Naive thymus-derived CD4-positive, alpha-beta T cell (primary cell): Measurements from ENCODE around the gene XPC. TPM values are rescaled to one million over a fixed set of nuclear protein-coding genes. Genes with fewer than 3 reads are reported as not detected.

Experiments
- ATAC-seq: fragments of 150-1000 bp; cut with Tn5 transposase; 2 replicates; pipeline ENCODE4 v1.10.0; 2021; ENCODE audit warnings: mild to moderate bottlenecking, moderate library complexity
- CTCF ChIA-PET: fragments of 350-600 bp; sonication (Branson Sonifier 250); formaldehyde crosslinking; loops from one replicate; lab custom pipeline; 2021; ENCODE audit warnings: antibody characterized with exemption; lab: Charles Lee
- POLR2A ChIA-PET: fragments of 350-600 bp; sonication (Branson Sonifier 250); formaldehyde crosslinking; loops from one replicate; lab custom pipeline; 2021; ENCODE audit warnings: antibody characterized with exemption, inconsistent platforms; lab: Charles Lee
- DNase-seq, 9 donors: peaks; one replicate each; pipeline versions ENCODE4 v3.0.0 to v3.0.0-alpha.2; 2020 to 2022; ENCODE audit warnings: mixed read lengths in 1 of 9
- H3K27ac ChIP-seq: one replicate; pipeline ENCODE4 v1.7.0; 2013; ENCODE audit warnings: mild to moderate bottlenecking, low read depth, low read length, moderate library complexity
- H3K27me3 ChIP-seq, 2 donors: one replicate each; pipeline ENCODE4 v1.7.0; 2013; ENCODE audit warnings: low read length in 2 of 2, mild to moderate bottlenecking in 2 of 2, moderate library complexity in 2 of 2; ENCODE audit not compliant: control insufficient read depth in 2 of 2, insufficient read depth in 2 of 2
- H3K36me3 ChIP-seq, 3 experiments: 1 replicate in 2 of 3; 2 replicates in 1 of 3; pipeline ENCODE4 v1.7.0; 2013; ENCODE audit warnings: low read length in 3 of 3, mild to moderate bottlenecking in 3 of 3, moderate library complexity in 1 of 3; ENCODE audit not compliant: insufficient read depth in 3 of 3, control insufficient read depth in 2 of 3
- H3K4me1 ChIP-seq, 2 donors: one replicate each; pipeline ENCODE4 v1.7.0; 2013; ENCODE audit warnings: low read length in 2 of 2, mild to moderate bottlenecking in 2 of 2, moderate library complexity in 1 of 2; ENCODE audit not compliant: control insufficient read depth in 2 of 2, insufficient read depth in 2 of 2
- H3K4me3 ChIP-seq: 2 replicates; pipeline ENCODE4 v1.7.0; 2013; ENCODE audit warnings: mild to moderate bottlenecking, low read length
- H3K9me3 ChIP-seq, 3 experiments: 1 replicate in 2 of 3; 2 replicates in 1 of 3; pipeline ENCODE4 v1.7.0; 2013; ENCODE audit warnings: low read length in 3 of 3; ENCODE audit not compliant: control insufficient read depth in 2 of 3
- H3K27ac Mint-ChIP-seq, 9 donors: one replicate each; pipeline ENCODE4 v1.8.0; 2020 to 2022; ENCODE audit warnings: mixed read lengths in 9 of 9, mild to moderate bottlenecking in 8 of 9, moderate library complexity in 5 of 9, inconsistent platforms in 2 of 9
- H3K27me3 Mint-ChIP-seq, 5 donors: one replicate each; pipeline ENCODE4 v1.8.0; 2021 to 2022; ENCODE audit warnings: mixed read lengths in 5 of 5, mild to moderate bottlenecking in 1 of 5
- H3K36me3 Mint-ChIP-seq, 5 donors: one replicate each; pipeline ENCODE4 v1.8.0; 2020 to 2022; ENCODE audit warnings: mixed read lengths in 5 of 5, mild to moderate bottlenecking in 3 of 5, inconsistent platforms in 1 of 5
- H3K4me1 Mint-ChIP-seq, 7 donors: one replicate each; pipeline ENCODE4 v1.8.0; 2020 to 2022; ENCODE audit warnings: mixed read lengths in 7 of 7, mild to moderate bottlenecking in 3 of 7, inconsistent platforms in 1 of 7
- H3K4me3 Mint-ChIP-seq, 10 donors: one replicate each; pipeline ENCODE4 v1.8.0; 2020 to 2022; ENCODE audit warnings: mild to moderate bottlenecking in 10 of 10, mixed read lengths in 10 of 10, moderate library complexity in 6 of 10, inconsistent platforms in 2 of 10
- H3K9me3 Mint-ChIP-seq, 11 donors: one replicate each; pipeline ENCODE4 v1.8.0; 2020 to 2022; ENCODE audit warnings: mixed read lengths in 11 of 11, mild to moderate bottlenecking in 4 of 11, inconsistent platforms in 1 of 11, moderate library complexity in 1 of 11
- intact Hi-C, 2 donors: fragments of 100-400 bp; cut with micrococcal nuclease; formaldehyde crosslinking; loops; one replicate each; pipeline ENCODE4 v1.15.1; 2023
- polyA plus RNA-seq, 2 donors: library from polyadenylated mRNA; unstranded; fragments of 300-500 nt; fragmentation: Illumina TruSeq; gene quantifications; one replicate each; pipeline ENCODE4 v1.2.3, GENCODE V29; 2021
- total RNA-seq, 6 experiments: library from RNA in 5 of 6; stranded (reverse) in 5 of 6; gene quantifications; 1 replicate in 5 of 6; 2 replicates in 1 of 6; pipeline ENCODE4 v1.2.3 and lab custom pipeline; 2021 to 2026

The XPC gene
- total and polyA plus RNA-seq, 7 experiments from 2014 or later = 50.0 to 94.8 (median 57.7) TPM

DNA sequence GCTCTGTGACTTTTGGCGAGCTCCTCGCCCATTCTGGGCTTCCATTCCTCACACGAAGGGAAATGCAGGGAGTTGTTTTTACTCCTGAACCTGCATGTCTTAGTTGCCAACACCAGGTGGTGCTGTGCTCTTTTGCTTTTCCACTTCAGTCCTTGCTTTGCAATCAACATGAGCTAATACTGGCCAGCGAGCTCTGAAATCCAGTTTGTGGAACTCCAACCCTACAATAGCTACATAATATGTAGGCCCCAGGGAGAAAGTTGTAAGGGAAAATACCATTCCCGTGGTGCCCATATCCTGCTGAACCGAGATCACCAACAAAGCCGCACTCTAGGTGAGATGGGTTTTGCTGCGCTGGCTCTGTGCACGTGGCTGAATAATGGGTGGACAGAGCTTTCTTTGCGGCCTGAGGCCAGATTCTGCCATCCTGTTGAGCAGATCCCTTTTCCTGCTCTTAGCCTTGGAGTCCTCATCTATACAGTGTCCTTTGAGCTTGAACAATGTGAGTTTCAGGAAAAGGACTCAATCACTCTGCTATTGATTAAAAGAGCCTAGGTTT lies 25.2 kb upstream of the XPC start:
- no peak overlapping the region for H3K27ac ChIP-seq
- H3K27me3 Mint-ChIP-seq = no peaks in the 10 kb centered on the region
- peak in 6 of 9 donors; percentile 27 to 41 (median 33) for DNase-seq
- H3K4me3 Mint-ChIP-seq = no peak overlapping the region
- intact Hi-C loops = loop anchor here (1.0 to 10.0 kb wide), 7 partner anchors 57 to 721 kb away; no protein-coding TSS in a partner anchor
- H3K36me3 Mint-ChIP-seq = peaks cover 0 to 13% (median 6%) of the 10 kb centered on the region in 5 donors
- peak overlapping the region in 4 of 9 donors; percentile 12 to 83 (median 55) for H3K27ac Mint-ChIP-seq
- peaks cover 0 to 5% of the 10 kb centered on the region in 2 donors for H3K4me1 ChIP-seq
- POLR2A ChIA-PET = interaction anchor here (0.6 to 0.9 kb wide), 2 partner anchors 10 to 307 kb away, joined by 3 read pairs; no protein-coding TSS in a partner anchor
- no peaks in the 10 kb centered on the region for H3K9me3 Mint-ChIP-seq
- peaks cover 0 to 18% (median 0%) of the 10 kb centered on the region in 3 experiments for H3K36me3 ChIP-seq
- H3K4me3 ChIP-seq = no peak overlapping the region
- ATAC-seq = peak; percentile 80
- no peaks in the 10 kb centered on the region for H3K9me3 ChIP-seq
- CTCF ChIA-PET = interaction anchor here (0.6 to 2.5 kb wide), 19 partner anchors 8 to 1346 kb away, joined by 3 to 24 read pairs (median 4); partner anchors contain the start of genes CHCHD4, LSM3, TMEM43 and XPC
- no peaks in the 10 kb centered on the region for H3K27me3 ChIP-seq
- H3K4me1 Mint-ChIP-seq = peaks cover 0 to 7% (median 5%) of the 10 kb centered on the region in 7 donors

DNA sequence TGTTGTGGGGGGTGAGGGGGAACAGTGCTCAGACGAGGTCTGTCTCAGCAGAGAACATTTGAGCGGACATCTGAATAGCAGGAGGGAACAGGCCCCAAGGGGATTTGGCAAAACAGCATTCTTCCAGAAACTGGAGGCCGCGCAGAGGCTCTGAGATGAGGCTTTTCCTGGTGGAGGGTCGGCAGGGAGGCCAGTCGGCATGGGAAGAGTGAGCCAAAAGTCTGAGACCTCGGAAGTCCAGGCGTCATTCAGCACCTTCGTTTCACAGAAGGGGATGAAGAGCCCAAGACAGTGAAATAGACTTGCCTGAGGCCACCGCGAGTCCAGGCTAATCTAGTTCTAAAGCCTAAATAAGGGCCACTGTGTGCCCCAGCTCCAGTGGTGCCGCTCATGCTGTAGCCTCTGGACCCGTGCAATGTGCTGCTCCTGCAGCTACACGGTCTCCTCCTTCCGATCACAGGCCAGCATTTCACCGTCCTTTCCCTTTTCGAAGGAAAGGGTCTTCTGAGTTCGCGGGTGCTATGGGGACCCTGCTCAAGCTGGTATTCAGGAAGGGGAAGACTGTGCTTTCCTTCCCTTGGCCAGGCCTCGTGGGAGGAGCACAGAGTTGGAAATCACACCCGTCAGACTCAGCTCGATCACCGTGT lies 24.6 kb upstream of the XPC start:
- H3K4me3 Mint-ChIP-seq = no peak overlapping the region
- intact Hi-C loops = loop anchor here (1.0 to 10.0 kb wide), 6 partner anchors 58 to 722 kb away; no protein-coding TSS in a partner anchor
- Histone ChIP-seq H3K9me3 (no peaks in the 10 kb centered on the region), H3K27ac (no peak overlapping the region), H3K4me3 (no peak overlapping the region), H3K4me1 (peaks cover 0 to 5% of the 10 kb centered on the region in 2 donors), H3K27me3 (no peaks in the 10 kb centered on the region), H3K36me3 (peaks cover 0 to 24% (median 0%) of the 10 kb centered on the region in 3 experiments)
- POLR2A ChIA-PET = interaction anchor here (0.6 to 0.9 kb wide), 2 partner anchors 9 to 307 kb away, joined by 3 read pairs; no protein-coding TSS in a partner anchor
- peaks cover 0 to 7% (median 5%) of the 10 kb centered on the region in 7 donors for H3K4me1 Mint-ChIP-seq
- DNase-seq (no peak), ATAC-seq (no peak)
- H3K9me3 Mint-ChIP-seq = no peaks in the 10 kb centered on the region
- H3K36me3 Mint-ChIP-seq = peaks cover 0 to 19% (median 9%) of the 10 kb centered on the region in 5 donors
- no peaks in the 10 kb centered on the region for H3K27me3 Mint-ChIP-seq
- CTCF ChIA-PET = interaction anchor here (0.6 to 2.5 kb wide), 18 partner anchors 7 to 410 kb away, joined by 3 to 24 read pairs (median 4); partner anchors contain the start of genes CHCHD4, LSM3, TMEM43 and XPC
- H3K27ac Mint-ChIP-seq = peak overlapping the region in 4 of 9 donors; percentile 12 to 83 (median 55)

DNA sequence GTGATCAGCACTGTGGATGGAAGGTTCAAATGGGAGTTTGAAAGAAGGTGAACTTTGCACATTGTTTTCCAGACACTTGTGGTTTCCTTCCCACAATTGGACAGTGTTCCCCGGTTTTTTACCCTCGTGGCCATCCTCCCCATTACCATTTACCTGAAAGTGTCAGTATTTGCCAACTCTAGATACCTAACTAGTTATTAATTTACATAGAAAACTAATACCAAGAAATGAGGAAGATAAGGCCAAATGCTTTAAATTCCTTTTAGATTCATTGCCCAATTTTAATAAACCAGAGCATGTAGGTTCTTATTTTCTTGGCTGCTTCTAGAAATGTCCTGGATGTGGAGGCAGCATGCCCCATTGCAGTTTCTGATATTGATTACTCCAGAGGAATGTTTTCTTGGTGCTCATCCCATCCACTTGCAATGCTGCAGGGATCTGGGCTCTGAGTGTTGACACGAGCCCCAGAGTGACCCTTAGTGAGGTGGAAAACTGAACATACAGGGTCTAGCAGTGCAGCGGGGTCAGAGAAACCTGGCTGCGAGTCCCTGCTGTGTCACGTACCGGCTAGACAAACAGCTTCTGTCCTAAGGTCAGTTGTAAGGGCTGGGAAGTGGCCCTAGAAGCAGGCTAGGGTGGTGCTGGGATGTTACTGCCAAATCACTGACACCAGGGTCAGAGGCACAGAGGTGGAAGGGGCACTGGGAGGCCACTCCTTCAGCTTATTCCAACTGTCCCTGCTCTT lies 23.7 kb upstream of the XPC start:
- Mint-ChIP-seq H3K27ac (peak overlapping the region in 3 of 9 donors; percentile 16 to 67 (median 28)), H3K9me3 (no peaks in the 10 kb centered on the region), H3K27me3 (no peaks in the 10 kb centered on the region), H3K36me3 (peaks cover 0 to 24% (median 15%) of the 10 kb centered on the region in 5 donors), H3K4me3 (no peak overlapping the region), H3K4me1 (peaks cover 0 to 7% (median 5%) of the 10 kb centered on the region in 7 donors)
- H3K36me3 ChIP-seq = peaks cover 0 to 33% (median 0%) of the 10 kb centered on the region in 3 experiments
- intact Hi-C loops = loop anchor here (2.0 to 10.0 kb wide), 3 partner anchors 59 to 723 kb away; no protein-coding TSS in a partner anchor
- CTCF ChIA-PET = interaction anchor here (1.9 kb wide), 1 partner anchor 14 kb away, joined by 5 read pairs; no protein-coding TSS in a partner anchor
- H3K4me1 ChIP-seq = peaks cover 0 to 5% of the 10 kb centered on the region in 2 donors
- H3K9me3 ChIP-seq = no peaks in the 10 kb centered on the region
- no peak overlapping the region for H3K4me3 ChIP-seq
- H3K27me3 ChIP-seq = no peaks in the 10 kb centered on the region
- DNase-seq (no peak), ATAC-seq (no peak)
- POLR2A ChIA-PET = no interaction called here
- H3K27ac ChIP-seq = no peak overlapping the region

DNA sequence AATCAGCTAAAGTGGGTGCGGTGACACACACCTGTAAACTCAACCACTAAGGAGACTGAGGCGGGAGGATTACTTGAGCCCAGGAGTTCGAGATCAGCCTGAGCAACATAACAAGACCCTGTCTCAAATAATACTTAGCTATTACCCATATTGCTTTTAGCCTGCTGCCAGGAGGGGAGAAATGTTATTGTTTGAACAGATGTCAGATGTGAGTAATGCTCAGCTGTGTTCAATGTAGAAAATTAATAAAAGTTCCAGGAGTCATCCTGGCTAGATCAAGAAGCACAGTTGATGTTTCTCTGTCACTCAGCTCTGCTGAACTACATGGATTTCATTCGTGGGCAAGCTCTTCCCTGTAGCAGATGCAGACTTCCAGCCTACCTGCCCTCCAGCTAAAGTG lies 22.4 kb upstream of the XPC start:
- ChIA-PET POLR2A (interaction anchor here (0.8 kb wide), 1 partner anchor 15 kb away, joined by 3 read pairs; no protein-coding TSS in a partner anchor), CTCF (interaction anchor here (0.7 to 1.2 kb wide), 4 partner anchors 17 to 268 kb away, joined by 3 to 7 read pairs (median 3); no protein-coding TSS in a partner anchor)
- peaks cover 0 to 40% (median 0%) of the 10 kb centered on the region in 3 experiments for H3K36me3 ChIP-seq
- no peak for DNase-seq
- peaks cover 0 to 5% of the 10 kb centered on the region in 2 donors for H3K4me1 ChIP-seq
- Mint-ChIP-seq H3K9me3 (no peaks in the 10 kb centered on the region), H3K4me1 (peaks cover 3 to 7% (median 5%) of the 10 kb centered on the region in 7 donors), H3K4me3 (no peak overlapping the region), H3K27ac (peak overlapping the region in 2 of 9 donors; percentile 12 to 36), H3K27me3 (no peaks in the 10 kb centered on the region), H3K36me3 (peaks cover 0 to 24% (median 15%) of the 10 kb centered on the region in 5 donors)
- no peak for ATAC-seq
- no peaks in the 10 kb centered on the region for H3K27me3 ChIP-seq
- no peak overlapping the region for H3K27ac ChIP-seq
- no peaks in the 10 kb centered on the region for H3K9me3 ChIP-seq
- H3K4me3 ChIP-seq = no peak overlapping the region
- intact Hi-C loops = loop anchor here in 1 of 2 donors (10.0 kb wide), 1 partner anchor 724 kb away; no protein-coding TSS in a partner anchor

DNA sequence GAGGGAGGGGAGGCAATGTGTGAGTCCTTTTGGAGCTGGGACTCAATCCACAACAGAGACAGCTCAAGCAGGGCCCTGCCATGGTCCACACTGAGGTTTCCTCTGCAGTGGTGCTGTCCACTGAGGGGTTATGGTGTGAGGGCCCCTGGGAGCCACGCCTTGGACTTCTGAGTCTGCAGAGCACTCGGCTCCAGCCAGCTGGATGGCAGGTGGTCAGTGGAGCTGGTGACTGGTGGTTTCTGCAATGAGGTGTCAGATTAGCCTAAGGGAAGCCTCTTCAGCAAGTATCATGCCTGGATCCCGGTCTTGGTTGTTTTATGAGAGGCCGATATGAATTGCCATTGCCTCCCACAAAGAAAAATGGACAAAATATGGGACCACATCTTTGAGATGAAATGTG lies 21.9 kb upstream of the XPC start:
- Mint-ChIP-seq H3K27me3 (no peaks in the 10 kb centered on the region), H3K36me3 (peaks cover 0 to 28% (median 17%) of the 10 kb centered on the region in 5 donors), H3K9me3 (no peaks in the 10 kb centered on the region), H3K27ac (peak overlapping the region in 2 of 9 donors; percentile 5 to 17), H3K4me1 (peaks cover 3 to 7% (median 5%) of the 10 kb centered on the region in 7 donors), H3K4me3 (no peak overlapping the region)
- H3K9me3 ChIP-seq = no peaks in the 10 kb centered on the region
- ChIA-PET POLR2A (interaction anchor here (0.8 kb wide), 1 partner anchor 15 kb away, joined by 3 read pairs; no protein-coding TSS in a partner anchor), CTCF (interaction anchor here (0.7 to 1.2 kb wide), 4 partner anchors 16 to 268 kb away, joined by 3 to 7 read pairs (median 3); no protein-coding TSS in a partner anchor)
- DNase-seq (no peak), ATAC-seq (no peak)
- H3K4me3 ChIP-seq = no peak overlapping the region
- peaks cover 0 to 5% of the 10 kb centered on the region in 2 donors for H3K4me1 ChIP-seq
- H3K27me3 ChIP-seq = no peaks in the 10 kb centered on the region
- peaks cover 0 to 40% (median 0%) of the 10 kb centered on the region in 3 experiments for H3K36me3 ChIP-seq
- H3K27ac ChIP-seq = no peak overlapping the region
- intact Hi-C loops = loop anchor here in 1 of 2 donors (10.0 kb wide), 1 partner anchor 725 kb away; no protein-coding TSS in a partner anchor
